NCI-H82 treated with DMSO at 0.1 percent for 48 hours (cell line): Measurements from ENCODE around the gene SLC1A1.
"Not testable (repeated sequence)": the region's sequence is repeated elsewhere in the genome, so short reads cannot be mapped to it uniquely, and the experiment has no call there.

ENCODE experiments used
- DNase-seq: peaks from one replicate; lab custom pipeline; 2025; ENCODE audit not compliant: unreplicated experiment; lab: John Stamatoyannopoulos, UW

The SLC1A1 gene

GRCh38 chr9:4504250-4504649 is 14.0 kb downstream of the SLC1A1 start:
- no peak for DNase-seq

GRCh38 chr9:4506490-4506889 is 16.2 kb downstream of the SLC1A1 start:
- DNase-seq, result no peak

GRCh38 chr9:4507306-4508130 is 17.2 kb downstream of the SLC1A1 start:
- no peak for DNase-seq

- no peak for DNase-seq
Measured at GRCh38 chr9:4508246-4508906, 18.1 kb downstream of the SLC1A1 start.

GRCh38 chr9:4508907-4509589 is 18.8 kb downstream of the SLC1A1 start:
- DNase-seq, result no peak

- no peak for DNase-seq
Measured at GRCh38 chr9:4509590-4509984, 19.3 kb downstream of the SLC1A1 start.

- no peak for DNase-seq
Measured at GRCh38 chr9:4510546-4511322, 20.5 kb downstream of the SLC1A1 start.

- DNase-seq, result no peak
Measured at GRCh38 chr9:4514252-4515128, 24.2 kb downstream of the SLC1A1 start.

- no peak for DNase-seq
Measured at GRCh38 chr9:4515958-4516375, 25.7 kb downstream of the SLC1A1 start.

GRCh38 chr9:4517274-4517673 is 27.0 kb downstream of the SLC1A1 start:
- no peak for DNase-seq

- no peak for DNase-seq
Measured at GRCh38 chr9:4519604-4520003, 29.3 kb downstream of the SLC1A1 start.

GRCh38 chr9:4520055-4520454 is 29.8 kb downstream of the SLC1A1 start:
- DNase-seq, result no peak

- DNase-seq, result no peak
Measured at GRCh38 chr9:4530375-4530774, 40.1 kb downstream of the SLC1A1 start.

- not testable (repeated sequence) for DNase-seq
Measured at GRCh38 chr9:4530831-4531230, 40.6 kb downstream of the SLC1A1 start.

GRCh38 chr9:4531355-4531754 is 41.1 kb downstream of the SLC1A1 start:
- DNase-seq, result not testable (repeated sequence)

- not testable (repeated sequence) for DNase-seq
Measured at GRCh38 chr9:4533881-4534280, 43.6 kb downstream of the SLC1A1 start.

- DNase-seq, result not testable (repeated sequence)
Measured at GRCh38 chr9:4536196-4536595, 45.9 kb downstream of the SLC1A1 start.

GRCh38 chr9:4537581-4537980 is 47.3 kb downstream of the SLC1A1 start:
- no peak for DNase-seq

GRCh38 chr9:4538107-4538506 is 47.8 kb downstream of the SLC1A1 start:
- DNase-seq, result no peak

GRCh38 chr9:4538621-4539020 is 48.4 kb downstream of the SLC1A1 start:
- DNase-seq, result no peak
